Femur (tissue), 1 donor: ENCODE results near the gene CIAPIN1.
A peak's percentile ranks its signal among the peaks of the same experiment; 100 is the strongest.
"Not testable (repeated sequence)": the region's sequence is repeated elsewhere in the genome, so short reads cannot be mapped to it uniquely, and the experiment has no call there.

Experiments
- DNase-seq: peaks from one replicate; pipeline ENCODE4 v3.0.0-alpha.2; 2017

Gene CIAPIN1

GRCh38 chr16:57403965-57404817 lies 43.0 kb downstream of the CIAPIN1 start, which contains the start of gene CCL17:
TSS of gene CCL17 (plus strand) at chr16:57404767. CDS start at chr16:57413933, 9,166 bp downstream.
- DNase-seq = no peak

GRCh38 chr16:57401943-57402640 lies 45.1 kb downstream of the CIAPIN1 start:
- no peak for DNase-seq

- DNase-seq = not testable (repeated sequence)
Measured at GRCh38 chr16:57397493-57397892, 49.7 kb downstream of the CIAPIN1 start.

GRCh38 chr16:57396786-57397185 lies 50.4 kb downstream of the CIAPIN1 start:
- no peak for DNase-seq

- no peak for DNase-seq
Measured at GRCh38 chr16:57395026-57395425, 52.2 kb downstream of the CIAPIN1 start.

- no peak for DNase-seq
Measured at GRCh38 chr16:57394444-57394843, 52.7 kb downstream of the CIAPIN1 start.

GRCh38 chr16:57392694-57393093 lies 54.5 kb downstream of the CIAPIN1 start:
- DNase-seq = no peak

- no peak for DNase-seq
Measured at GRCh38 chr16:57391708-57392107, 55.5 kb downstream of the CIAPIN1 start.

- DNase-seq = no peak
Measured at GRCh38 chr16:57391300-57391699, 55.9 kb downstream of the CIAPIN1 start.

- DNase-seq = no peak
Measured at GRCh38 chr16:57390636-57391295, 56.4 kb downstream of the CIAPIN1 start.

- DNase-seq = no peak
Measured at GRCh38 chr16:57389087-57389468, 58.1 kb downstream of the CIAPIN1 start.

- DNase-seq = no peak
Measured at GRCh38 chr16:57388359-57389086, 58.7 kb downstream of the CIAPIN1 start.

GRCh38 chr16:57387598-57388354 lies 59.4 kb downstream of the CIAPIN1 start:
- DNase-seq = no peak

- DNase-seq = peak; percentile 45
Measured at GRCh38 chr16:57386381-57386951, 60.7 kb downstream of the CIAPIN1 start.

- no peak for DNase-seq
Measured at GRCh38 chr16:57385083-57385482, 62.1 kb downstream of the CIAPIN1 start.

GRCh38 chr16:57384248-57385070 lies 62.7 kb downstream of the CIAPIN1 start:
- no peak for DNase-seq

- DNase-seq = peak; percentile 51
Measured at GRCh38 chr16:57383276-57384247, 63.6 kb downstream of the CIAPIN1 start.

- no peak for DNase-seq
Measured at GRCh38 chr16:57382535-57383275, 64.5 kb downstream of the CIAPIN1 start.
